T-cell (primary cell): ENCODE data around the gene MYEOV. TPM values are rescaled to one million over a fixed set of nuclear protein-coding genes. Genes with fewer than 3 reads are reported as not detected.

Experiments used
- ATAC-seq, 4 experiments: fragments of 200-7000 bp in 3 of 4; fragments of 150-1000 bp in 1 of 4; cut with Tn5 transposase; replicated peaks in 1 of 4; 1 replicate in 3 of 4; 2 replicates in 1 of 4; pipeline ENCODE4 v1.10.0; 2021; ENCODE audit warnings: moderate library complexity in 3 of 4, mild to moderate bottlenecking in 2 of 4, moderate number of reproducible peaks in 1 of 4
- CTCF ChIA-PET, 2 donors: fragments of 300-600 bp; sonication (Branson Sonifier 250); formaldehyde crosslinking; loops; one replicate each; lab custom pipeline; 2022; ENCODE audit warnings: antibody characterized with exemption in 2 of 2; lab: Charles Lee
- POLR2A ChIA-PET, 2 donors: fragments of 300-600 bp; sonication (Branson Sonifier 250); formaldehyde crosslinking; loops; one replicate each; lab custom pipeline; 2022; ENCODE audit warnings: antibody characterized with exemption in 2 of 2; lab: Charles Lee
- DNase-seq, 35 experiments: peaks; one replicate each; pipeline versions ENCODE4 v3.0.0 to v3.0.0-alpha.2; 2013 to 2023
- H3K27ac ChIP-seq: one replicate; pipeline ENCODE4 v1.5.1; 2013; ENCODE audit warnings: low read length
- H3K27me3 ChIP-seq, 2 experiments: replicated peaks in 1 of 2; 1 replicate in 1 of 2; 2 replicates in 1 of 2; pipeline versions ENCODE4 v1.6.1 to v1.7.0; 2013; ENCODE audit warnings: low read length in 1 of 2, mixed read lengths in 1 of 2; ENCODE audit not compliant: control insufficient read depth in 2 of 2, insufficient read depth in 2 of 2; ENCODE audit errors: extremely low read depth in 1 of 2
- H3K36me3 ChIP-seq, 2 donors: 1 replicate in 1 of 2; 2 replicates in 1 of 2; pipeline versions ENCODE4 v1.6.1 to v1.7.0; 2013; ENCODE audit warnings: low read length in 1 of 2; ENCODE audit not compliant: control insufficient read depth in 2 of 2, insufficient read depth in 1 of 2; ENCODE audit errors: extremely low read depth in 1 of 2
- H3K4me1 ChIP-seq, 2 experiments: 1 replicate in 1 of 2; 2 replicates in 1 of 2; pipeline versions ENCODE4 v1.6.1 to v1.7.0; 2013; ENCODE audit warnings: low read length in 2 of 2, mixed read lengths in 1 of 2; ENCODE audit not compliant: insufficient read depth in 2 of 2, control insufficient read depth in 1 of 2; ENCODE audit errors: extremely low read depth in 1 of 2
- H3K4me3 ChIP-seq, 2 donors: 1 replicate in 1 of 2; 2 replicates in 1 of 2; pipeline versions ENCODE4 v1.5.1 to v1.7.0; 2013; ENCODE audit warnings: mild to moderate bottlenecking in 2 of 2, low read length in 1 of 2, moderate library complexity in 1 of 2; ENCODE audit not compliant: control insufficient read depth in 1 of 2; ENCODE audit errors: extremely low read depth in 1 of 2
- H3K9me3 ChIP-seq: 2 replicates; pipeline ENCODE4 v1.7.0; 2013
- H3K27ac Mint-ChIP-seq, 2 donors: one replicate each; pipeline ENCODE4 v1.8.0; 2020 to 2021; ENCODE audit warnings: mild to moderate bottlenecking in 2 of 2, mixed read lengths in 2 of 2
- H3K27me3 Mint-ChIP-seq, 2 donors: one replicate each; pipeline ENCODE4 v1.8.0; 2021 to 2022; ENCODE audit warnings: mixed read lengths in 2 of 2
- H3K36me3 Mint-ChIP-seq: one replicate; pipeline ENCODE4 v1.8.0; 2021; ENCODE audit warnings: mixed read lengths
- H3K4me1 Mint-ChIP-seq, 3 donors: one replicate each; pipeline ENCODE4 v1.8.0; 2020 to 2022; ENCODE audit warnings: mixed read lengths in 3 of 3, mild to moderate bottlenecking in 1 of 3
- H3K4me3 Mint-ChIP-seq, 3 donors: one replicate each; pipeline ENCODE4 v1.8.0; 2020 to 2022; ENCODE audit warnings: mild to moderate bottlenecking in 3 of 3, mixed read lengths in 3 of 3, moderate library complexity in 3 of 3
- H3K9me3 Mint-ChIP-seq, 3 donors: one replicate each; pipeline ENCODE4 v1.8.0; 2020 to 2022; ENCODE audit warnings: mixed read lengths in 3 of 3
- WGBS: methylation state at CpG from one replicate; pipeline ENCODE4 v1.1.5; 2013; ENCODE audit warnings: missing lambda C conversion rate; ENCODE audit not compliant: insufficient coverage; 5-methylcytosine and 5-hydroxymethylcytosine counted together
- total RNA-seq, 35 experiments: library from RNA in 6 of 35; stranded (reverse) in 6 of 35; fragments of 120-200 nt in 1 of 35; gene quantifications; one replicate each; pipeline versions ENCODE4 v1.2.1 to v1.2.4 and lab custom pipeline; 2013 to 2026

MYEOV gene
- total RNA-seq, 5 donors from 2014 or later (not counting 1 experiment from before 2014, with no cell fraction given): 0.22 to 0.98 (median 0.50) TPM; not detected in 2

DNA sequence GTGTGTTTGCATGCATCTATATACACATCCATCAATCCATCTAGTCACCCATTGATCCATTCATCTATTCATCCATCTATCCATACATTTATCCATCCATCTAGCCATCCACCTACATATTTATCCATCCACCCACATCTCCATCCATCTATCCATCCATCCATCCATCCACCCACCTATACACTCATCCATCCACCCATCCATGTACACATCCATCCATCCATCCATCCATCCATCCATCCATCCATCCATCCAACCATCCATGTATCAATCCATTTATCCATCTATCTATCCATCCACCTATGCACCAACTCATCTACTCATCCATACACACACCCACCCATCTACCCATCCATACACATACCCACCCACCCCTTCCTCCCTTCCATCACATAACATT is 18.8 kb upstream of the MYEOV start:
- H3K4me3 ChIP-seq: no peak overlapping the region
- H3K27me3 ChIP-seq: peaks cover 0 to 21% of the 10 kb centered on the region in 2 experiments
- ATAC-seq (no peak), DNase-seq (no peak)
- Mint-ChIP-seq H3K36me3 (no peaks in the 10 kb centered on the region), H3K4me3 (no peak overlapping the region), H3K4me1 (no peaks in the 10 kb centered on the region), H3K9me3 (no peaks in the 10 kb centered on the region), H3K27ac (no peak overlapping the region), H3K27me3 (peaks cover 0 to 3% of the 10 kb centered on the region in 2 donors)
- H3K36me3 ChIP-seq: no peaks in the 10 kb centered on the region
- CTCF ChIA-PET: no interaction called here
- H3K4me1 ChIP-seq: no peaks in the 10 kb centered on the region
- POLR2A ChIA-PET: no interaction called here
- no peaks in the 10 kb centered on the region for H3K9me3 ChIP-seq
- H3K27ac ChIP-seq: no peak overlapping the region

DNA sequence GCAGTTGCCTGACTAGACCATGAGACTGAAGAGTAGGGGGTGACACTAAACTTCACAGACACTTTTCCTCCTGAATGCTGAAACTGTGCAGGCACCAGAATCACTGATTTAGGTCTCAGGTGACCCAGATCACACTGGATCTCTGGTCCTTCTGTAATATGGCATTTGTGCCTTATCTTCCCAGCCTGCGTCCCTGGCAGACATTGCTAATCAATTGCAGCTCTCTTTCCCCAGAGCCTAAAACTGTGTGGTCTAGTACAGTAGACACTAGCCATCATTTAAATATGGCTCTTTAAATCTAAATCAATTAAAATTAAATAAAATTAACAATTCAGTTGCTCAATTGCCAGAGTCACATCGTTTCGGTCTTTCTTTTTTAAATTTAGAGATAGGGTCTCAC is 17.8 kb upstream of the MYEOV start:
- H3K4me1 Mint-ChIP-seq: no peaks in the 10 kb centered on the region
- no peaks in the 10 kb centered on the region for H3K4me1 ChIP-seq
- H3K36me3 ChIP-seq: no peaks in the 10 kb centered on the region
- no peaks in the 10 kb centered on the region for H3K9me3 Mint-ChIP-seq
- CTCF ChIA-PET: no interaction called here
- no peak overlapping the region for H3K27ac Mint-ChIP-seq
- no peak for DNase-seq
- H3K27me3 ChIP-seq: peaks cover 0 to 21% of the 10 kb centered on the region in 2 experiments
- H3K27ac ChIP-seq: no peak overlapping the region
- H3K9me3 ChIP-seq: no peaks in the 10 kb centered on the region
- 100% methylated on average over 1 of the region's 3 CpGs for WGBS
- no peak overlapping the region for H3K4me3 Mint-ChIP-seq
- no peaks in the 10 kb centered on the region for H3K36me3 Mint-ChIP-seq
- ATAC-seq: no peak
- H3K27me3 Mint-ChIP-seq: peaks cover 0 to 3% of the 10 kb centered on the region in 2 donors
- no peak overlapping the region for H3K4me3 ChIP-seq
- POLR2A ChIA-PET: no interaction called here

DNA sequence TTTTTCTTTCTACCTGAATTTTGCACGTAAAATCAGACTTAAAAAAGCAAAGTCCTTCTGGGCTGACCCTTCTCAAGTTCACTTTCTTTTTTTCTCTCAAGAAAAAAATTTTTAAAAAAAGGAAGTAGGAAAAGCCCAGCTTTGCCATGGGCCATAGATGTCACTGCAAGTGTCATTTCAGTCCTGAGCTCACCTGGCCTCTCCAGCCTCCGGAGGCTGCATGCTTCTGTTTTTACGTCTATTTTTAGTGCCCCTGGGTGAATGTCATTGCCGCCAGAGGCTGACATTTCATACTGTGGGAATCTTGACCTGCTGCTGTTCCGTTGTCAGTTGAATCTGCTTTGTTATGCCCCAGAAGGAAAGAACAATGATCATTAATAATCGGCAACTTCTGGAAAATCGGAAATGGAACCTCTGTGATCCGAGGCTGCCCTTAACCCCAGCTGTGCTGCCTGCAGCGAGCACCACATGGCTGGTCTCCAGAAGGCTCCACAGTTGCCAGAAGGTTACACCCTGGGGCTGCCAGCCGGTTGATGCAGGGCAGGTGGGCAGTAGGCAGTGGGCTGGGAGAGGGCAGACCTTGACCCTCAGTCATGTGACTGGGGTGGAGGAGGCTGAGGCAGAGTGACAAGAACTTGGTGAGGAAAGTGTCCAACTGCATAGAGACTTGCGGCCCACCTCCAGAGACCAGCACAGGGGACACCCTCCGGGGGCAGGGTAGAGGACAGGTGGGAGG is 16.7 kb upstream of the MYEOV start:
- WGBS: 62% methylated on average over 10 of the region's 12 CpGs
- Mint-ChIP-seq H3K4me1 (no peaks in the 10 kb centered on the region), H3K27ac (no peak overlapping the region), H3K9me3 (no peaks in the 10 kb centered on the region), H3K27me3 (peaks cover 0 to 3% of the 10 kb centered on the region in 2 donors), H3K4me3 (no peak overlapping the region), H3K36me3 (no peaks in the 10 kb centered on the region)
- ChIA-PET CTCF (no interaction called here), POLR2A (no interaction called here)
- peaks cover 0 to 23% of the 10 kb centered on the region in 2 experiments for H3K27me3 ChIP-seq
- H3K4me1 ChIP-seq: no peaks in the 10 kb centered on the region
- no peaks in the 10 kb centered on the region for H3K36me3 ChIP-seq
- H3K27ac ChIP-seq: no peak overlapping the region
- DNase-seq (no peak), ATAC-seq (no peak)
- H3K4me3 ChIP-seq: no peak overlapping the region
- no peaks in the 10 kb centered on the region for H3K9me3 ChIP-seq

DNA sequence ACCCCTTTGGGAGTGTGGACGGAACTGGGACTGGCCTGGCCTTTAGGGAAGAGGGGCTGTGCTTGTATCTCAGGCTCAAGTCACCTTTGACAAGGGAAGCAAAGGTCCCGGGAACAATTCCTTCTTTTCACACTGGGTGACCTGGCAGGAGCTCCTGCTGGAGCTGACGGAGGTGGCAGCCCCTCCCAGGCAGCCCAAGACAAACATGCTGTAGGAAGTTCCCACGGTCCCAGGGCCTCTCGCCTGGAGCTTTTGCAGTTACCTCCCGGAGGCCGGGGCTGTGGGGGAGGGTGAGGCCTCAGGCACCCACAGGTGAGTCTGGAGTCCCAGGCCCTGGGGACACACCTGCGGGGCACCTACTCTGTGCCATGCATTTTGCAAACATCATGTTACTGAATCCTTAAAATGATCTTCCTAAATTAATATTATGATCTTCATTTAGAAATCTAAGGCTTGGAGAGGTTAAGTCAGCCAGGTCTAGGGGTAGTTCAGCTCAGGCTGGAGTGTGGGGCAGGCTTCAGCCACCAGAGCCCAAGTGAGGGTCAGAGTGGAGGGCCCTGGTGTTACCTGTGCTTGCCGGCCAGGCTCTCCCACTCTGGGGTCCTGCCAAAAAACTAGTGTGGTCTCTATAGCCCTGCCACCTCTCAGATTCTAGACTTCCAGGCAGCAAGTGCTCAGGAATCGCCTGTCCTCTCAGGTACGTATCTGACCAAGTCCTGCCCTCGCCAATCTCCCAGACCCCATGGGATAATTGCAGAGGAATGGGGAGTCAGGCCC is 15.7 kb upstream of the MYEOV start:
- ChIA-PET CTCF (no interaction called here), POLR2A (no interaction called here)
- no peaks in the 10 kb centered on the region for H3K9me3 ChIP-seq
- ATAC-seq (no peak), DNase-seq (no peak)
- no peak overlapping the region for H3K27ac ChIP-seq
- no peaks in the 10 kb centered on the region for H3K4me1 ChIP-seq
- peaks cover 0 to 28% of the 10 kb centered on the region in 2 experiments for H3K27me3 ChIP-seq
- Mint-ChIP-seq H3K9me3 (no peaks in the 10 kb centered on the region), H3K27me3 (peaks cover 0 to 3% of the 10 kb centered on the region in 2 donors), H3K36me3 (no peaks in the 10 kb centered on the region), H3K27ac (no peak overlapping the region), H3K4me1 (no peaks in the 10 kb centered on the region), H3K4me3 (no peak overlapping the region)
- no peak overlapping the region for H3K4me3 ChIP-seq
- WGBS: 81% methylated on average over 8 of the region's 12 CpGs
- H3K36me3 ChIP-seq: no peaks in the 10 kb centered on the region

DNA sequence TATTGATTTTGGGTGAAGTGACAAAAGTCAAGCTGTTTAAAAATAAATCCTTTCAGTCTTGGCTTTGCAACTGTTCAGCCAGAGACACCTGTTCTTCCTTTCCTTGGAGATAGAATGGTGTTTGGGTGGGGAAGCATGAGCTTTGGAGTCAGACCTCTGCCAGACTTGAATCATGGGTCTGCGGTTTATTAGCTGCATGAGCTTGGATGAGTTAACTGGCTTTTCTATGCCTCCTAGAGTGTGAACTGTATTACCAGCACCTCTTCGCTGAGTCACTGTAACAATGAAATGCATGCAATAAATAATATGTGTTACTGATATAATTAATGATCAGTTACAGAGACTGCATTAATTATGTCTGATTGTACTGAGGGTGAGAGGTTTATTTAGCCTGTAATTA is 13.5 kb upstream of the MYEOV start:
- H3K36me3 ChIP-seq: no peaks in the 10 kb centered on the region
- H3K4me3 Mint-ChIP-seq: no peak overlapping the region
- H3K4me1 Mint-ChIP-seq: no peaks in the 10 kb centered on the region
- ChIA-PET POLR2A (no interaction called here), CTCF (no interaction called here)
- H3K27me3 ChIP-seq: peaks cover 0 to 46% of the 10 kb centered on the region in 2 experiments
- no peaks in the 10 kb centered on the region for H3K4me1 ChIP-seq
- ATAC-seq (no peak), DNase-seq (no peak)
- H3K27ac Mint-ChIP-seq: no peak overlapping the region
- H3K27me3 Mint-ChIP-seq: peaks cover 0 to 13% of the 10 kb centered on the region in 2 donors
- no peaks in the 10 kb centered on the region for H3K9me3 Mint-ChIP-seq
- H3K36me3 Mint-ChIP-seq: no peaks in the 10 kb centered on the region
- no CpG with 5 or more reads among the region's 2 CpGs for WGBS
- H3K27ac ChIP-seq: no peak overlapping the region
- H3K9me3 ChIP-seq: no peaks in the 10 kb centered on the region
- H3K4me3 ChIP-seq: no peak overlapping the region

DNA sequence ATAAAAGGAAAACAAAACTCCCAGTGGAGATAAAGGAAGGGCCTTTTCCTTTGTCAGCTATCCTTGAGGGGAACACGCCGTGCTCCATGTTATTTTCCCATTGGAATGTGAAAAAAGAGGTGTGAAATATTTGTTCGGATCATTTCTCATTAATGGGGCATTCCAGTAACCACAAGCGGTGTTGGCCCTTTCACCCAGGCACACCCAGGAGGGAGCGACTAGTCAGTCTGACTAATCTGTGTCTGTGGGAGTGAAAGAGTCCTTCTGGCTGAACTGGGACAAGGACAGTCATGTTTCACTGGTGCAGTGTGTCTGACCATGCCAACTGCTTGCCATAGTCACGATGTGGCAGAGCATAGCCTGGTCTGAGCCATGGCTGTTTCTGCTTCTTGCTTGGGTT is 13.0 kb upstream of the MYEOV start:
- H3K27ac ChIP-seq: no peak overlapping the region
- no peaks in the 10 kb centered on the region for H3K4me1 ChIP-seq
- Mint-ChIP-seq H3K4me1 (no peaks in the 10 kb centered on the region), H3K27me3 (peaks cover 0 to 11% of the 10 kb centered on the region in 2 donors), H3K27ac (no peak overlapping the region), H3K9me3 (no peaks in the 10 kb centered on the region), H3K4me3 (no peak overlapping the region), H3K36me3 (no peaks in the 10 kb centered on the region)
- ChIA-PET POLR2A (no interaction called here), CTCF (no interaction called here)
- no peaks in the 10 kb centered on the region for H3K9me3 ChIP-seq
- WGBS: 79% methylated on average over 4 of the region's 6 CpGs
- peaks cover 0 to 49% of the 10 kb centered on the region in 2 experiments for H3K27me3 ChIP-seq
- H3K36me3 ChIP-seq: no peaks in the 10 kb centered on the region
- H3K4me3 ChIP-seq: no peak overlapping the region
- ATAC-seq (no peak), DNase-seq (no peak)
